Lower leg skin (tissue), 4 donors: ENCODE results near the gene FANCL. TPM values are rescaled to one million over a fixed set of nuclear protein-coding genes. Genes with fewer than 3 reads are reported as not detected.
"Not testable (repeated sequence)": the region's sequence is repeated elsewhere in the genome, so short reads cannot be mapped to it uniquely, and the experiment has no call there.

Experiments
- DNase-seq, 2 donors: peaks; one replicate each; pipeline ENCODE4 v3.0.0-alpha.2; 2019; ENCODE audit warnings: low spot score in 2 of 2
- H3K4me3 ChIP-seq: fragments of 200-600 bp; sonication (generic); 2 replicates; pipeline ENCODE4 v1.5.1; 2017; ENCODE audit warnings: mild to moderate bottlenecking, low read depth; ENCODE audit not compliant: poor library complexity, severe bottlenecking
- CTCF ChIP-seq, 3 donors: fragments of 450-650 bp; IDR thresholded peaks; one replicate each; pipeline ENCODE4 v1.5.1; 2016; ENCODE audit warnings: antibody characterized with exemption in 3 of 3, mild to moderate bottlenecking in 3 of 3, moderate library complexity in 2 of 3
- POLR2A ChIP-seq, 2 donors: fragments of 450-650 bp; IDR thresholded peaks; one replicate each; pipeline ENCODE4 v1.6.1; 2016 to 2017; ENCODE audit warnings: antibody characterized with exemption in 2 of 2, mild to moderate bottlenecking in 1 of 2, moderate library complexity in 1 of 2
- WGBS, 2 donors: methylation state at CpG; one replicate each; pipeline ENCODE4 v1.1.5; 2018; 5-methylcytosine and 5-hydroxymethylcytosine counted together
- intact Hi-C: fragments of 100-400 bp; cut with DNase I; formaldehyde crosslinking; loops from one replicate; pipeline ENCODE4 v1.15.0; 2023; ENCODE audit warnings: low total_unique reads
- total RNA-seq, 4 donors: library from RNA; depleted of rRNA; stranded (reverse); fragments of >200 nt; gene quantifications; one replicate each; pipeline ENCODE4 v1.1.0, GENCODE V29; 2016

Gene FANCL
- total RNA-seq, 4 donors from 2014 or later = 8.2 to 11.1 (median 9.3) TPM

GRCh38 chr2:58266211-58266610, 25.1 kb upstream of the FANCL start:
- 63 to 75% methylated on average over 2 of the region's 2 CpGs for WGBS, 2 donors
- TF ChIP-seq CTCF (IDR thresholded peaks at IDR 0.05) (no peak), POLR2A (IDR thresholded peaks at IDR 0.05) (no peak)
- DNase-seq = no peak
- intact Hi-C loops = no loop called here
- no peak overlapping the region for H3K4me3 ChIP-seq

- intact Hi-C loops = no loop called here
- 32 to 49% methylated on average over 1 of the region's 1 CpG for WGBS, 2 donors
Observed at GRCh38 chr2:58261209-58261608, 20.1 kb upstream of the FANCL start.

GRCh38 chr2:58258456-58258855, 17.3 kb upstream of the FANCL start:
- DNase-seq, H3K4me3 ChIP-seq, intact Hi-C loops: not testable (repeated sequence)
- 76 to 84% methylated on average over 1 of the region's 1 CpG for WGBS, 2 donors

More at GRCh38 chr2:58261209-58261608, 20.1 kb upstream of the FANCL start:
- TF ChIP-seq CTCF (IDR thresholded peaks at IDR 0.05) (no peak), POLR2A (IDR thresholded peaks at IDR 0.05) (no peak)
- no peak for DNase-seq
- no peak overlapping the region for H3K4me3 ChIP-seq

- H3K4me3 ChIP-seq, DNase-seq, intact Hi-C loops: not testable (repeated sequence)
- WGBS, 2 donors = 94 to 97% methylated on average over 28 to 41 of the region's 43 CpGs
Observed at GRCh38 chr2:58251331-58252201, 10.4 kb upstream of the FANCL start.

GRCh38 chr2:58241546-58241864, 380 bp upstream of the FANCL start:
- TF ChIP-seq POLR2A (IDR thresholded peaks at IDR 0.05) (no peak), CTCF (IDR thresholded peaks at IDR 0.05) (no peak)
- no peak for DNase-seq
- WGBS, 2 donors = 17 to 23% methylated on average over 2 of the region's 2 CpGs
- peak overlapping the region; percentile 94 for H3K4me3 ChIP-seq
- intact Hi-C loops = no loop called here

GRCh38 chr2:58239243-58239925, 1.7 kb downstream of the FANCL start:
- intact Hi-C loops = no loop called here
- 77 to 80% methylated on average over 3 of the region's 3 CpGs for WGBS, 2 donors
- no peak for TF ChIP-seq POLR2A (IDR thresholded peaks at IDR 0.05)
- no peak overlapping the region for H3K4me3 ChIP-seq
- no peak for DNase-seq

- no peak for TF ChIP-seq POLR2A (IDR thresholded peaks at IDR 0.05)
- TF ChIP-seq CTCF (IDR thresholded peaks at IDR 0.05) = no peak
- no peak overlapping the region for H3K4me3 ChIP-seq
- intact Hi-C loops = no loop called here
- no peak for DNase-seq
Observed at GRCh38 chr2:58237741-58238140, 3.4 kb downstream of the FANCL start.
